GM21515 (cell line): ENCODE measurements around the gene ZNF367.

Source experiments
- ATAC-seq: cut with Tn5 transposase; IDR thresholded peaks from one replicate; pipeline ENCODE4 v1.9.1; 2021; ENCODE audit not compliant: unreplicated experiment

ZNF367 gene

DNA sequence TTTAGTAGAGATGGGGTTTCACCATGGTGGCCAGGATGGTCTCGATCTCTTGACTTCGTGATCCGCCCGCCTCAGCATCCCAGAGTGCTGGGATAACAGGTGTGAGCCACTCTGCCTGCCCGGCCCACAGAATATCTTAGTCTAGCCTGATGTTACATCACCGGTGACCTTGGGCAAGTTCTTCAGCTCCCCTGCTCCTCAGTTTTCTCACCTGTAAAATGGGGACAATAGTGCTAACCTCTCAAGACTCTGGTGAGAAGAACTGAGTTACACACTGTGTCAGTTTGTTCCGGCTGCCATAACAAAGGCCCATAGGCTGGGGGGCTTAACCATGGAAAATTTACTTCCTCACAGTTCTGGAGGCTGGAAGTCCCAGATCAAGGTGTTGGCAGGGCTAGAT is 19.3 kb upstream of the ZNF367 start:
- no peak for ATAC-seq

DNA sequence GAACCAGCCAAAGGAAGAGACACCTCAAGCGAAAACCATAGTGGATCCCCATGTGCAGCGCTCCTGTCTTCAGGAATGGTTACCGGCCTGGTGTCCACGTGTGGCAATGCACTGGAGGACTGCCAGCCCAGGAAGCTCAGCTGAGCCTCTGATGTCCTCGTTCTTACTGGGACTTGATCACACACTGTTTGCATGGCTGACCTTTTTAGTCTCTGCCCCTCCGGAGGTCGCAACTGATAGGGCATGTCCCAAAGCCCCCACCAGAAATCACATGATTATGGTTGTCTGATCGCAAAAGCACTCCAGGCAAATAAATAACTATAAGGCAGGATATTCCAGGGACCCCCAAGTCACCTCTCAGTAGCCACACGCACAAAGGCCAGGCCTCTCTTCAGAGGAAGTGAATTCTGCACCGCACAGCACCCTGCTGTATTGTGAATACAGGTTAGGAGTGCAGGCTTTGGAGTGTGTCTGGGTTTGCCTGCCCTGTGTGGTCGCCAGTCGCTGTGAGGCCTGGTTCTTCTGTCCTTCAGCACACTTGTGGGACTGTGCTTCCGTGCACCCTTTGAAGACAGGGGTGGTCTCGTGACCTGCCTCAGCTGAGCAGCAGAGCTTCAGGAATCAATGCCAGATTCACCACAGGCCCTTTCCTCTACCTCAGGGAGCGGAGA is 18.4 kb upstream of the ZNF367 start:
- no peak for ATAC-seq

DNA sequence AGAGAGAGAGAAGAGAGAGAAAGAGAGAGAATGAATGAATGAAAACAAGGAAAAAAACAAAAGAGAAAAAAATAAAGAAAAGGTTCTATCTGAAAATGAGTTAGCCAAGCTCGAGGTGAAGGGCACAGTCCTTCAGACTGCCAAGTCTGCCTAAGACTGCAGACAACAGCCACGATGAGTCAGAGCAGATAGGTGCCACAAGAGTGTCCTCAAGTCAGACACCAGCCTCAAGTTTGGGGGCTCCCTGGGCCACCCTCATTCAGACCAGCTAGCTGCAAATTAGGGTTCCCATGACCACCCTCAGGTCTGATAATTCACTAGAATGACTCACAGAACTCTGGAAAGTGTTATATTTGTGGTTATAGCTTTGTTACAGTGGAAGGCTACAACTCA is 17.9 kb upstream of the ZNF367 start:
- ATAC-seq = no peak

DNA sequence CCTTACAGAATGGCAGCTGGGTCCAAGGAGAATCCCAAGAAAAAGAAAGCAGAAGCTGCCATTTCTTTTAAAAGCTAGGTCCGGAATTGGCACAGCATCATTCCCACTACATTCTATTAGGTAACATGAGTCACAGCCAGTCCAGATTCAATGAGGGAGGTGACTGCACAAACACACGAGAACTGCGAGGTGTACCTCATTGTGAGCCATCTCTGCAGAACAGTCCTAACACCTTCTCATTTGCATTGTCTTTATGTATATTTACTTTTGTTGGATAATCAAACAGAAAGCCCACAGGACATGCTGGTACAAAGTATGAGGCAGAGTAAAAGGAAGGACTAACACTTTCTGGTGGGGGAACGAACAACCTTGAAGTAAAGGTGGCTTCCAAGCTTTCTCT is 17.2 kb upstream of the ZNF367 start:
- no peak for ATAC-seq

DNA sequence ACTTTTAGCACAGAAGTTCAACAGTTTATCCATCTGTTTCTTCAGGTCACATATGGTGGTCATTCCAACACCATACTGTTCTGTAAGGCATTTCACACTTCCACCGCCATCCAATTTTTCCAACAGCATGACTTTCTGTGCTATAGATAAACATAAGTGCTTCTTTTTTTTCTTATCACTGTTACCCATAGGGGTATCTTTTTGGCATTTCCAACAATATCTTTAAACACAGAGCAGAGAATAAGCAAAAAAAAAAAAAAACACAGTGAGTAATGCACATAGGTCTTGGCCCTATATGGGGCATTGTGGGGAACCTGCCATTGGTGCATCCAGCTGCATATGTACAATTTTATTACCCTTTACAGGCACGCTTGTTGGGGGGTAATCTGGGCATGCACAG is 12.2 kb upstream of the ZNF367 start:
- no peak for ATAC-seq

DNA sequence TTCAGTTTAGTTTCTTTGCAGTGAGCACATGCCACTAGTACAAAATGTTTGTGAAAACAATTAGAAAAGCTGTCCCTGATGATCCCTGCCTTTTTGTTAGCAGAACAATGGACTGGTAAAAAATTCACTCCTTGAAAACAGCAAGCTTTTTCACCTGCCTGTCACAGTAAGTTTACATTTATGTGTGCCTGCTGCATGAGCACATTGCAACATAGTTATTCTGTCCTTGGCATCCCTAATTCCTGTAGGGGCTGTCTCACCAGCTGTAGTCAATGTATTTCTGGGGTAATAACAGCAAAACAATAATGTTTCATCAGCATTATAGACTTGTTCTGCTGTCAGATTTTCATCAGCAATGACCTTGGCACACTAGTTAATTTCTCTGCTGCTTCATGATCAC is 11.6 kb upstream of the ZNF367 start:
- no peak for ATAC-seq

DNA sequence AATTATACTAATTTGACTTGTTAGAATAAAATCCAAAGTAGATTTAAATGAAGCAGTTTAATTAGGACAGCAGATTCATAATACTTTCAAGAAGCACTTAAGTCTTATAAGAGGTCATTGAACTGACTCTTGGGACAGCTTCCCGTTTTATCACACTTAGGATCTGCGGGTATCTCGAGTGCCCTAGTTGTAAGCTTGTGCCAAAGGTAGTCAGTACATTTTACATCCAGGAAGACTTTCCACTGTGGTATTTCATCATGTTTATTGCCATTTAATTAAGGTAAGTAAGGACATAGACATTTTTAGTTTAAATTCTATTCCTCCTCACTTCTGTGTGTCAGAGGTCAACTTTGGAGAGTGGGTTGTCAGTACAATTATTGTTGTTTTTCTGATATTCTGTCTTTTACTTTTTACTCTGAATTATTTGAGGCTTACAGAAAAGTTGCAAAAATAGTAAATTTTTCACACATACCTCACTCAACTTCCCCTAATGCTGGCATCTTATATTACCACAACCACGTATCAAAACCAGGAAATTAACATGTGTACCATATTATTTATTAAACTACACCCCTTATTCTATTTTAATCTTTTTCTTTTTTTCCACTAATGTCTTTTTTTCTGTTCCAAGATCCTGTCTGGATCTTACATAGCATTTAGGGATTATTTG is 7.5 kb upstream of the ZNF367 start:
- no peak for ATAC-seq

DNA sequence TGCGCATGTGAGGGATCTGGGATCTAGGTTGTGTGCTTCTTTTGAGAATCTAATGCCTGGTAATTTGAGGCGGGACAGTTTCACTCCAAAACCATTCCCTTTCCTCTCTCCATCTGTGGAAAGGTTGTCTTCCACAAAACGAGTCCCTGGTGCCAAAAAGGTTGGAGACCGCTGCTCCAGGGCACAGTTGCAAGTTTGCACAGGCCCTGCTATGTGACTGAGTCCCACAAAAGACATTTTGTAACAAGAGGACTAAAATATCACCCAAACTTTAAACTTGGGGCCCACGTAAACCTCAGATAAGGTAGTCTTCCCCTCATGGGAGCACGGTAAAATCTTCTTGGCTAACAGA is 5.8 kb upstream of the ZNF367 start:
- ATAC-seq = no peak

DNA sequence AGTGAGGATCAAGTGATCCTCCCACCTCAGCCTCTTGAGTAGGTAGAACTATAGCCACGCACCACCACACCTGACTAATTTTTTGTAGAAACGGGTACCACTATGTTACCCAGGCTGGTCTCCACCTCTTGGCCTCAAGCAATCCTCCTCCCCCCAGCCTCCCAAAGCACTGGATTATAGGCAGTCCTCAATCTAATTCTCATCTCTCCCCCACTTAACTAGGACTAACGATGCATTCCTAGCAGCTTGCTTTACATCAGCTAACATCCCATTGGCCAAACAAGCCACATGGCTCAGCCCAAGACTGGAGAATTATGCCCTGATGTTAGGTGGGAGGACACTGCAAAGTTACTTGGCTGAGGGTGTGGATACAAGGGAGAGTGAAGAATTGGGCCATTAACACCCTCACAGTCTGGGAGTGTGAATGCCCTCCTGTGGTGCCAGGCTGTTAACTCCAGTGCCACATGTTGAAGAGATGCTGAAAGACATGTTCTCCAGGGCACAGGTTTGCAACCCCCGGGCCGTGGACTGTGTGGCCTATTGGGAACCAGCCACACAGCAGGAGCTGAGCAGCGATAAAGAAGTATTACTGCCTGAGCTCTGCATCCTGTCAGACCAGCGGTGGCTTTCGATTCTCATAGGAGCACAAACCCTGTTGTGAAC is 5.3 kb upstream of the ZNF367 start:
- ATAC-seq = no peak

DNA sequence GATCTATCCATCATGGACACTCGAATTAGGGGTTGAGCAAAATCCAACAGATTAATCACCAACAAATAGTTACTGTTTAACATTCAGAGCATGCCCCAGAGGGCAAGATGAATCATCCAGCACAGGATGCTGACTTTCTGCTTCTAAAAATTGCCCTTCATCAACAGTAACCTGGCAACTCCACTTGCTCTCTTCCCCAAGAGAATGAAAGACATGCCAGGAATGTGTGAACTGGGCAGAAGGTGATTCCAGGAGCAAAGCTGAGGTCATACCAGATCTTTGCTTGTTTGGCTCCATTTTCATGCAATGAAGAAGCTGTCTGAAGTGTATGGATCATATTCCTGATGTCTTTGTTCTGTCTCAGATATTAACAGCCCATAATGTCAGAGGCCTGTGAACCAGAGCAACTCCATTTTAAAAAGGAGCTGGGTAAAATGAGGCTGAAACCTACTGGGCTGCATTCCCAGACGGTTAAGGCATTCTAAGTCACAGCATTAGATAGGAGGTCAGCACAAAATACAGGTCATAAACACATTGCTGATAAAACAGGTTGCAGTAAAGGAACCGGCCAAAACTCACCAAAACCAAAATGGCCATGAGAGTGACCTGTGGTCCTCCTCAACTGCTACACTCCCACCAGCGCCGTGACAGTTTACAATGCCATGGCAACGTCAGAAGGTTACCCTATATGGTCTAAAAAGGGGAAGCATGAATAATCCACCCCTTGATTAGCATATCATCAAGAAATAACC is 2.5 kb upstream of the ZNF367 start:
- ATAC-seq = no peak

DNA sequence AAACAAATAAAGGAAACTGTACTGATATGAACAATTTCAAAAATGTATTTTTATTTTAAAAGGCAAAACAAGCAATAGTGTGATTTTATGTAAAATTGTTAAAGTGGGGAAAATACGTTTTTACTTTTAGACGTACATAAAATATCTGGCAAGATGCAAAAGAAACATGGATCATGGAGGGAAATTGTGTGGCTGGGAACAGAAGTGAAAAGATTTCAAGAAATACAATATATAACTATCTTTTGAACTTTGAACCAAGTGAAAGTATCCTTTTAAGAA is 1.5 kb upstream of the ZNF367 start:
- ATAC-seq = no peak

DNA sequence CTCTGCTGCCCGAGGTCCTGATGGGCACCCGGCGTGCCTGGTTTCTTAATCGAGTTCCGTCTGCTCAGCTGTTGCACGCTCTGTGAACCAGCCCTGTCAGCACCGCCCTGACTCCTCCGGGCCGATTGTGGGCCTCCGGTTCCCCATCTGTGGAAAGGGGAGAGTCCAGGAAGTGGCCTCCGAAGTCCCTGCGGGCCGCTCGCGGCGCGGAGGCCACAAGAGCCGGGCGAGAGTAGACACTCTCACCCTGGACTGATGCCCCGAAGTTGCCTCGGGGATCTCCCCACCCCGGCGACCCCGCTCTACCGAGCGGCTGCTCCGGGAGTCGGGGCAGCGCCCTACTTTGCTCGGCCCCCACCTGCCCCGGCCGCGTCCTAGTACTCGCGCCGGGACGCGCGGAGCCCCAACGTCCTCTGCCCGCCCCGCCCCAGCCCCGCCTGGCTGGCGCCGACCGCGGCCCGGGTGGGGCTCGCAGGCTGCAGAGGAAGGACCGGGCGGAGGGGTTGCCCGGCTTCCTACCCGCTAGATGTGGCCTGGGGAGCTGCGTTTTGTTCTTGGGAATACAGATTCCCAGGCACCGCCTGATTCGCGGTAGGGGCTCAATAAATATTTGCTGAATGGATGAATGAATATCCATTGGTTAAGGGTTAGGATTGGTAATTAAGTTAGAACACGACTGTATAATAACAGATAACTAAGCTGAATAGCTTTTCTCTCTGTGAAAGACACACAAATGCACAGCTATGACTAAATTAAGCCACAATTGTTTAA is 935 bp upstream of the ZNF367 start:
- ATAC-seq = peak; percentile 27

DNA sequence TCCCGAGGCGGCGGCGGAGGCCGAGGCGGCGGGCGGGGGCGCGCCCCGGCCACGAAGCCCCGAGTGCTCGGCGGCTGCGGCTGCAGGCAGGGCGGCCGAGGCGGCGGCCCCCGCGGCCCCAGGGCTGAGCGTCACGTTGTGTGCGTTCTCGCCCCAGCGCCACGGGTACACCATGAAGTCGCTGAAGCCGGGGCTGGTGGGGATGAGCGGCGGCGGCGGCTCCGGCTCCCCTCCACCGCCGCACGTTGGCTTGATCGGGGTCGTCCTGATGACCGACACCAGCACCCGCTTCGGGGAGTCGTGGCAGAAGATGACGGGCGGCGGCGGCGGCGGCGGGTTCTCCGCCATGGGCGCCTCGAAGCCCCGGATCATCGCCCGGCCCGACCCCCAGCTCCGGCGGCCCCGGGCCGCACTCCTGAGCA is 498 bp downstream of the ZNF367 start:
- peak; percentile 1 for ATAC-seq

DNA sequence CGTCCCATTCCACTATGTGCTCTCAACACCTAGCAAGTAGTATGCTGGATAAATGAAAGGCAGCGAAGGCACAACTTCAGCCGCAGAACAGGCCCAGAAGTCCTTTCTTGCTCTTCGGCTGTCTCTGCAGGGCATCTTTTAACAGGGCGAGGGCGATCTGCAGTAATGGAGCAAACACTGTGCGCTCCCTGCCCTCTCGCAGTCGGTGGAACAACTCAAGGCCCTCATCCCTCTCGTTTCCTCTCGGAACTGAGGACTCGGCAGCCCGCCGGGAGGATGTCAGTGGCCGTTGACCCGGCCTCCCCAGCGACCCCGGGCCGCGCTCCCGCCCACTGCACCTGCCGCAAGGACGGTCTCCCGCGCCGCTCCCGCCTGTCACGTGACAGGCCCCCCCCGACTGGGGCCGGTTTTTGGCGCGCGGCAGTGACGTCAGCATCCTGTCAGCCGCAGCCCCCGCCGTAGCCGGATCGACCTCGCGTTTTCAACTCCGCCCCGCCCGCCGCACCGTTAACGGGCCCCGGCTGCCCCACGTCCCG is 1.1 kb downstream of the ZNF367 start:
- ATAC-seq = peak; percentile 25

DNA sequence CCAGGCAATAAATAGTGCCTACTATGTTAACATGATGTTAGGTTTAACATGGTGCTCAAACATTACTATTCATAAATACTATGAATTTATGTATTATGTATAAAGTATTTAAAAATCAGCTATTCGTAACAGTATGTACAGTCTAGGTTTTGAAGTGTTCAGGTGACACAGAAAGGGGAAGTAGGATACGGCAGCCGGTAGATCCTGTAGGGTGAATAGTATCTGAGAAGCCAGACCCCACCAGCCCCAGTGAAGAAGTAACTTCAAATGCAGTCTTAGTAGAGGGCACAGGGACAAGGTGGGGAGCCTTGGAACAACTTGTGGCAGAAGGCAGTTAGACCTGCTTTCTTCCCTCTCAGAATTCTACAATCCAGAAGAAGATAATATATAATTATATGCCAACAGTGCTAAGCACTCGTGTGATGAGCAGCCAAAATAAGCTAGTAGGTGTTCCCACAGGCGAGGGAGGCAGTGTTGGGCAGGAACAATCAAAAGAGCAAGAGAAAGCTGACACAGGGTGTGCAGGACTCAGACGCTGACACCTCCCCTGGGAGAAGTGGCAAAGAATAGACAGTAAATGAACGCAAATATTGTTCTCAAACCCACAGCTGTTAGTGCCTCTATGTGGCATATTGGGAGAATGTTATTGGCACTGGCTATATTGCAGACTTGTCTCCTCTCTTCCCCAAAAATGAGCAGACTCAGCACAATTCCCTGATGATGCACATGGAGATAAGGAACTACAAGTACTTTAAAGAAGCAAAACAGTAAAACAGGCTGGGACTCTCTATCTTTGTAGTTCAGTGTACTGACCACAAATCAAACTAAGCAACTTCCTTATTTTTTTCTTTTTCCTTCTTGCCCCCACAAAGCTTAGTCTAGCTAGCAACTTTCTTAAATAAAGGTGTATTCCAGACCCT is 4.6 kb downstream of the ZNF367 start:
- peak; percentile 32 for ATAC-seq

DNA sequence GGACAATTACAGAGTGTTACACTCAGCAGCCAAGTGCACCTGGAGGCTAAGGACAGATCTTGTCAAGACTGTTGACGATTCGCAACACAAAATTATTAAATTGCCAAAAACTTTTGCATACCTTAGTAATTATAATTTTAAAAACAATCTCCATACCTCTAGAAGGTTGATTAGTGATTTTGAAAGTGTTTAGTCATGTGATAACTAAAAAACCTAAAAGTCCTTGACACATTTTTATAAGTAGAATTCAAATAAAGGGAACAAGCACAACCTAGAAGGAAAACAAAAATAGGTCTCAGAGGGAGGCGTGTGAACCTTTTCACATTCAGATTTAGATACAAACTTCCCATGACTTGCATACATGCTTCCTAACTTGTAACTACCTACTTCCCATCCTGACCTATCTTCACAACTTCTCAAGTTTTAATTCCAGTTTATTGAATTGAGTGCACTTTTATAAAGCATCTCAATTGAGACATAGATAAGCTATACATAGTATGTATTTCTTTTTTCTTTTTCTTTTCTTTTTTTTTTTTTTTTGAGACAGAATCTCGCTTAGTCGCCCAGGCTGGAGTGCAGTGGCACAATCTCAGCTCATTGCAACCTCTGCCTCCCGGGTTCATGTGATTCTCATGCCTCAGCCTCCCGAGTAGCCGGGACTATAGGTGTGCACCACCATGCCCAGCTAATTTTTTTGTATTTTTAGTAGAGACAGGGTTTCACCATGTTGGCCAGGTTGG is 5.8 kb downstream of the ZNF367 start:
- ATAC-seq = no peak

DNA sequence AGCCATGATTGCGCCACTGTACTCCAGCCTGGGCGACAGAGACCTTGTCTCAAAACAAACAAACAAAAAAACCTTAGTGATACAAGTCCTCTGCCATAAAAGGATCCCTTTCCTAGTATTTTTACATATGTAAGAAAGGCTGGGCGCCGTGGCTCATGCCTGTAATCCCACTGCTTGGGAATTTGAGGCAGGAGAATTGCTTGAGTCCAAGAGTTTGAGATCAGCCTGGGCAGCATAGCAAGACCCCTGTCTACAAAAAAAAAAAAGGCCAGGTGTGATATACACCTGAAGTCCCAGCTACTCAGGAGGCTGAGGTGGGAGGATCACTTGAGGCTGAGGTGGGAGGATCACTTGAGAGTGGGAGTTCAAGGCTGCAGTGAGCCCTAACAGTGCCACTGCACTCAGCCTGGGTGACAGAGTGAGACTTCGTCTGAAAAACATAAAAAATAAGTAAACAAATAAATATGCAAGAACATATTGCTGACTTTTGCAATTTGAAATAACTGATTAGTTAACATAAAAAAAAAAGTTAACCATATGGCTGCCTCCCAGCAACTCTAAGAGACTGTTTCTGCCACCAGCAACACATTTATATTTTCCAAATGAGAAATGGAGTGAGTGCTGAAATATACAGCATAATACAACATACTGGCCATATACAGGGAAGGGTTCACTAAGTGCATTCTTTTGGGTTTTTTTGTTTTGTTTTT is 6.9 kb downstream of the ZNF367 start:
- ATAC-seq = no peak

DNA sequence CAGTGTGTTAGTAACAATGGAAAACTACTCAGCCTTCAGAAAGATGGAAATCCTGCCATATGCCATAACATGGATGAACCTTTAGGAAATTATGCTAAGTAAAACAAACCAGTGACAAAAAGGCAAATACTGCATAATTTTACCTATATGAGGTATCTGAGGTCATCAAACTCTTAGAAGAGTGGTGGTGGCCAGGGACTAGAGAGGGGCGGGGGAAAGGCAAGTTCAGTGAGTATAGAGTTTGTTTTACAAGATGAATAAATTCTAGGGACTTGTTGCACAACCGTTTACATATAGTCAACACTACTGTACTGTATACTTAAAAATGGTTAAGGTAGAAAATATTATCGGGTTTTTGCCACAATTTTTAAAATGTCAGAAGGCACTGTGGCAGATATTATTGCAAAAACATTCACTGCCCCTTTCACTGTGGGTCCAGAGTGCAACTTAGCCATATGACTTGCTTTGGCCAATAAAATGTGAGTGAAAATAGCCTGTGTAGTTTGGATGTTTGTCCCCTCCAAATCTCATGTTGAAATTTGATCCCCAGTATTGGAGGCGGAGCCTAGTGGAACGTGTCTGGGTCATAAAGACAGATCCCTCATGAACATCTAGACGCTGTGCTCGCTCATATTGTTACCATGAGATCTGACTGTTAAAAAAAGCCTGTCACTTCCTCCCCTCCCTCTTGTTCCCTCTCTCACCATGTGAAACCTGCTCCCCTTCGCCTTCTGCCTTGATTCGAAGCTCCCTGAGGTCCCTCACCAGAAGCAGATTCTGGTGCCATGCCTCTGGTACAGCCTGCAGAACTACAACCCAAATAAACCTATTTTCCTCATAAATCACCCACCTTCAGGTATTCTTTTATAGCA is 9.5 kb downstream of the ZNF367 start:
- ATAC-seq = no peak
